ENCODE data around the gene ROCK2. TPM values are rescaled to one million over a fixed set of nuclear protein-coding genes. Genes with fewer than 3 reads are reported as not detected.
A peak's percentile ranks its signal among the peaks of the same experiment; 100 is the strongest.

ROCK2 gene
- total and polyA plus RNA-seq, 2 of the 13 experiments (the other 11 are each of a cell fraction or from before 2014, with no cell fraction given), result 38.1 to 119 TPM

GRCh38 chr2:11357428-11357972 lies 13.1 kb upstream of the ROCK2 start:
- FAIRE-seq (peak; percentile 90), ATAC-seq (peak; percentile 87), DNase-seq (ENCODE audit: low spot score) (peak; percentile 100)
- intact Hi-C loops (cut with micrococcal nuclease; ENCODE audit: unreplicated experiment) (loop anchor here (1.0 kb wide), 1 partner anchor 8 kb away; no protein-coding TSS in a partner anchor), in situ Hi-C loops (cut with HindIII; ENCODE audit: extremely low pct_ligation_motif_present, low pct_unique_long_range_greater_than_20kb) (no loop called here)
- Histone ChIP-seq H3K4me3 (replicated peaks in 1 of 3; ENCODE audit: insufficient read depth in 1 of 3, low read depth in 2 of 3, low read length in 3 of 3) (peak overlapping the region in 1 of 3 experiments; percentile 50; a peak in 2 of 6 replicates), H3K79me2 (ENCODE audit: insufficient read depth, low read length) (peaks cover 61% of the 10 kb centered on the region), H3K9me3 (ENCODE audit: low read length) (no peaks in the 10 kb centered on the region), H3K9ac (ENCODE audit: insufficient read depth, low read depth, low read length) (peak overlapping the region; percentile 74), H4K20me1 (ENCODE audit: insufficient read depth, low read length) (no peaks in the 10 kb centered on the region), H3K36me3 (replicated peaks in 1 of 2; ENCODE audit: control insufficient read depth in 1 of 2, insufficient read depth in 2 of 2, low read length in 2 of 2) (peaks cover 0 to 10% of the 10 kb centered on the region in 2 experiments; a peak in 4 of 5 replicates), H3K4me2 (ENCODE audit: low read depth, low read length) (peak overlapping the region; percentile 78), H3K27me3 (ENCODE audit: control insufficient read depth in 1 of 2, insufficient read depth in 2 of 2, low read length in 2 of 2) (no peaks in the 10 kb centered on the region), H2AFZ (ENCODE audit: low read length) (no peak overlapping the region), H3K27ac (ENCODE audit: extremely low read length, insufficient read depth, low read length) (peak overlapping the region; percentile 93), H3K4me1 (ENCODE audit: insufficient read depth, low read length) (peaks cover 95% of the 10 kb centered on the region)
- 0% methylated on average over 5 of the region's 7 CpGs for WGBS (ENCODE audit: low lambda C conversion rate)
- ChIA-PET CTCF (ENCODE audit: low intra/inter-chr PET ratio, low total read pairs) (interaction anchor here (2.0 kb wide), 1 partner anchor 12 kb away, joined by 5 read pairs; the partner anchor contains the start of gene ROCK2), POLR2A (interaction anchor here (0.6 to 9.7 kb wide), 14 partner anchors 10 to 224 kb away, joined by 3 to 465 read pairs (median 5); partner anchors contain the start of gene ROCK2)
- no TSS peak for BruUV-seq (replicated peaks)
- TF ChIP-seq PAF1 (CRISPR knock-in tag; IDR thresholded peaks at IDR 0.05), result no peak
- peak; percentile 98 for TF ChIP-seq HOXA5 (CRISPR knock-in tag; IDR thresholded peaks at IDR 0.05)
- TF ChIP-seq ZNF501 (CRISPR knock-in tag; IDR thresholded peaks at IDR 0.05), result peak; percentile 100
- TF ChIP-seq ZNF329 (CRISPR knock-in tag; IDR thresholded peaks at IDR 0.05; ENCODE audit: low read depth), result peak; percentile 92; the same call in 1 of the 2 replicates
- peak; percentile 89 for TF ChIP-seq ZNF775 (CRISPR knock-in tag; IDR thresholded peaks at IDR 0.05; ENCODE audit: borderline replicate concordance)
- TF ChIP-seq NFYB (CRISPR knock-in tag; IDR thresholded peaks at IDR 0.05), result peak; percentile 38; the same call in 1 of the 2 replicates
- no peak for TF ChIP-seq GRHL1 (CRISPR knock-in tag; conservative IDR thresholded peaks at IDR 0.05)
- TF ChIP-seq, protein P1, sequence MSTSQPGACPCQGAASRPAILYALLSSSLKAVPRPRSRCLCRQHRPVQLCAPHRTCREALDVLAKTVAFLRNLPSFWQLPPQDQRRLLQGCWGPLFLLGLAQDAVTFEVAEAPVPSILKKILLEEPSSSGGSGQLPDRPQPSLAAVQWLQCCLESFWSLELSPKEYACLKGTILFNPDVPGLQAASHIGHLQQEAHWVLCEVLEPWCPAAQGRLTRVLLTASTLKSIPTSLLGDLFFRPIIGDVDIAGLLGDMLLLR (CRISPR knock-in tag; IDR thresholded peaks at IDR 0.05), result no peak
- TF ChIP-seq FOXO1 (CRISPR knock-in tag; IDR thresholded peaks at IDR 0.05), result peak; percentile 99
- peak; percentile 98 for TF ChIP-seq ZFP1 (CRISPR knock-in tag; IDR thresholded peaks at IDR 0.05)
- peak; percentile 99 for TF ChIP-seq NFKBIZ (CRISPR knock-in tag; IDR thresholded peaks at IDR 0.05)
- TF ChIP-seq, protein P2, sequence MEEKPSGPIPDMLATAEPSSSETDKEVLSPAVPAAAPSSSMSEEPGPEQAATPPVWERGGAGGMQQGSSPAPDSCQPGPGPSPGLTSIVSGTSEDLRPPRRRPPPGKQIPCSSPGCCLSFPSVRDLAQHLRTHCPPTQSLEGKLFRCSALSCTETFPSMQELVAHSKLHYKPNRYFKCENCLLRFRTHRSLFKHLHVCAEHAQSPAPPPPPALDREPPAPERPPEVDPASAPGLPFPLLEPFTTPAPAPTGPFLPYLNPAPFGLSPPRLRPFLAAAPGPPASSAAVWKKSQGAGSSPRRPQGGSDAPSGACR (CRISPR knock-in tag; IDR thresholded peaks at IDR 0.05), result peak; percentile 100
- TF ChIP-seq U2AF1 (optimal IDR thresholded peaks at IDR 0.05; ENCODE audit: low read depth, low read length), result peak; percentile 100
- TF ChIP-seq, protein P3, sequence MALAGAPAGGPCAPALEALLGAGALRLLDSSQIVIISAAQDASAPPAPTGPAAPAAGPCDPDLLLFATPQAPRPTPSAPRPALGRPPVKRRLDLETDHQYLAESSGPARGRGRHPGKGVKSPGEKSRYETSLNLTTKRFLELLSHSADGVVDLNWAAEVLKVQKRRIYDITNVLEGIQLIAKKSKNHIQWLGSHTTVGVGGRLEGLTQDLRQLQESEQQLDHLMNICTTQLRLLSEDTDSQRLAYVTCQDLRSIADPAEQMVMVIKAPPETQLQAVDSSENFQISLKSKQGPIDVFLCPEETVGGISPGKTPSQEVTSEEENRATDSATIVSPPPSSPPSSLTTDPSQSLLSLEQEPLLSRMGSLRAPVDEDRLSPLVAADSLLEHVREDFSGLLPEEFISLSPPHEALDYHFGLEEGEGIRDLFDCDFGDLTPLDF (CRISPR knock-in tag; IDR thresholded peaks at IDR 0.05), result peak; percentile 76; the same call in 1 of the 2 replicates
- TF ChIP-seq ZNF280B (CRISPR knock-in tag; IDR thresholded peaks at IDR 0.05; ENCODE audit: borderline replicate concordance), result peak; percentile 99
- TF ChIP-seq, protein P4, sequence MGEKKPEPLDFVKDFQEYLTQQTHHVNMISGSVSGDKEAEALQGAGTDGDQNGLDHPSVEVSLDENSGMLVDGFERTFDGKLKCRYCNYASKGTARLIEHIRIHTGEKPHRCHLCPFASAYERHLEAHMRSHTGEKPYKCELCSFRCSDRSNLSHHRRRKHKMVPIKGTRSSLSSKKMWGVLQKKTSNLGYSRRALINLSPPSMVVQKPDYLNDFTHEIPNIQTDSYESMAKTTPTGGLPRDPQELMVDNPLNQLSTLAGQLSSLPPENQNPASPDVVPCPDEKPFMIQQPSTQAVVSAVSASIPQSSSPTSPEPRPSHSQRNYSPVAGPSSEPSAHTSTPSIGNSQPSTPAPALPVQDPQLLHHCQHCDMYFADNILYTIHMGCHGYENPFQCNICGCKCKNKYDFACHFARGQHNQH (CRISPR knock-in tag; IDR thresholded peaks at IDR 0.05), result peak; percentile 99
- peak; percentile 99 for TF ChIP-seq HOXD1 (CRISPR knock-in tag; IDR thresholded peaks at IDR 0.05)
- TF ChIP-seq NBN (conservative IDR thresholded peaks at IDR 0.05), result no peak

All from HepG2 (cell line).